Trophoblast cell (in vitro differentiated cells and primary cell): Measurements from ENCODE around the gene TMEM184C.

Source experiments
- DNase-seq, 2 donors: peaks; one replicate each; pipeline ENCODE4 v3.0.0-alpha.2; 2016
- H2AFZ ChIP-seq: 2 replicates; pipeline ENCODE4 v1.6.1; 2013; ENCODE audit warnings: low read length, moderate library complexity, mild to moderate bottlenecking; ENCODE audit not compliant: insufficient read depth, poor library complexity
- H2AK5ac ChIP-seq: 2 replicates; pipeline ENCODE4 v1.6.1; 2013; ENCODE audit warnings: mild to moderate bottlenecking, low read length
- H2BK120ac ChIP-seq: 2 replicates; pipeline ENCODE4 v1.6.1; 2013; ENCODE audit warnings: low read length, mild to moderate bottlenecking, moderate library complexity; ENCODE audit not compliant: insufficient read depth, poor library complexity
- H2BK12ac ChIP-seq: 2 replicates; pipeline ENCODE4 v1.6.1; 2013; ENCODE audit warnings: mild to moderate bottlenecking, low read length, moderate library complexity
- H2BK5ac ChIP-seq: 2 replicates; pipeline ENCODE4 v1.6.1; 2013; ENCODE audit warnings: low read length, low read depth, moderate library complexity, mild to moderate bottlenecking; ENCODE audit not compliant: poor library complexity
- H3K14ac ChIP-seq: 2 replicates; pipeline ENCODE4 v1.6.1; 2013; ENCODE audit warnings: mild to moderate bottlenecking, low read length
- H3K18ac ChIP-seq: 2 replicates; pipeline ENCODE4 v1.6.1; 2013; ENCODE audit warnings: mild to moderate bottlenecking, low read length
- H3K23ac ChIP-seq: 2 replicates; pipeline ENCODE4 v1.6.1; 2013; ENCODE audit warnings: low read length
- H3K27ac ChIP-seq: 2 replicates; pipeline ENCODE4 v1.5.1; 2013; ENCODE audit warnings: low read depth, mild to moderate bottlenecking, inconsistent platforms, low read length, moderate library complexity
- H3K27me3 ChIP-seq: 2 replicates; pipeline ENCODE4 v1.6.1; 2013; ENCODE audit warnings: inconsistent platforms, mild to moderate bottlenecking, low read length, moderate library complexity; ENCODE audit not compliant: insufficient read depth
- H3K36me3 ChIP-seq, 2 experiments: 1 replicate in 1 of 2; 2 replicates in 1 of 2; pipeline ENCODE4 v1.6.1; 2013; ENCODE audit warnings: low read length in 2 of 2, mild to moderate bottlenecking in 2 of 2, moderate library complexity in 1 of 2; ENCODE audit not compliant: insufficient read depth in 2 of 2, control insufficient read depth in 1 of 2
- H3K4ac ChIP-seq: 2 replicates; pipeline ENCODE4 v1.6.1; 2013; ENCODE audit warnings: low read depth, mild to moderate bottlenecking, low read length, moderate library complexity
- H3K4me1 ChIP-seq, 2 experiments: 1 replicate in 1 of 2; 2 replicates in 1 of 2; pipeline ENCODE4 v1.6.1; 2013; ENCODE audit warnings: low read length in 2 of 2, mild to moderate bottlenecking in 2 of 2, moderate library complexity in 1 of 2; ENCODE audit not compliant: insufficient read depth in 2 of 2, control insufficient read depth in 1 of 2
- H3K4me2 ChIP-seq: 2 replicates; pipeline ENCODE4 v1.6.1; 2013; ENCODE audit warnings: inconsistent platforms, mild to moderate bottlenecking, low read length, moderate library complexity
- H3K4me3 ChIP-seq: 2 replicates; pipeline ENCODE4 v1.5.1; 2013; ENCODE audit warnings: mild to moderate bottlenecking, low read depth, low read length, inconsistent platforms
- H3K79me1 ChIP-seq: one replicate; pipeline ENCODE4 v1.6.1; 2013; ENCODE audit warnings: low read length
- H3K79me2 ChIP-seq: 2 replicates; pipeline ENCODE4 v1.6.1; 2013; ENCODE audit warnings: low read length, mild to moderate bottlenecking; ENCODE audit not compliant: control insufficient read depth, insufficient read depth, poor library complexity
- H3K9ac ChIP-seq: 2 replicates; pipeline ENCODE4 v1.6.1; 2013; ENCODE audit warnings: mild to moderate bottlenecking, low read length
- H3K9me3 ChIP-seq: 2 replicates; pipeline ENCODE4 v1.6.1; 2013; ENCODE audit warnings: low read depth, mild to moderate bottlenecking, control low read depth, inconsistent platforms, low read length; ENCODE audit not compliant: insufficient read depth
- H4K12ac ChIP-seq: 2 replicates; pipeline ENCODE4 v1.6.1; 2013; ENCODE audit warnings: low read depth, mild to moderate bottlenecking, low read length, moderate library complexity
- H4K8ac ChIP-seq: 2 replicates; pipeline ENCODE4 v1.6.1; 2013; ENCODE audit warnings: low read depth, mild to moderate bottlenecking, low read length, moderate library complexity
- H4K91ac ChIP-seq: one replicate; pipeline ENCODE4 v1.6.1; 2013; ENCODE audit warnings: low read depth, mild to moderate bottlenecking, low read length, moderate library complexity
- WGBS: extraction: QIAGEN DNeasy Blood & Tissue Kit; methylation state at CpG from one replicate; pipeline ENCODE4 v1.1.7; 2013; ENCODE audit warnings: missing lambda C conversion rate; ENCODE audit not compliant: insufficient read length, insufficient coverage; ENCODE audit errors: extremely low coverage; 5-methylcytosine and 5-hydroxymethylcytosine counted together

The TMEM184C gene

GRCh38 chr4:147655639-147656038 lies 38.4 kb downstream of the TMEM184C start:
- Histone ChIP-seq H4K8ac (no peak overlapping the region), H2AK5ac (no peak overlapping the region), H3K14ac (no peak overlapping the region), H3K27me3 (no peaks in the 10 kb centered on the region), H3K27ac (no peak overlapping the region), H3K79me2 (no peaks in the 10 kb centered on the region), H2AFZ (no peak overlapping the region), H2BK5ac (no peak overlapping the region), H3K4me1 (no peaks in the 10 kb centered on the region), H3K4me3 (no peak overlapping the region), H3K4ac (no peak overlapping the region), H4K91ac (no peak overlapping the region), H3K79me1 (no peaks in the 10 kb centered on the region), H4K12ac (no peak overlapping the region), H3K9ac (no peak overlapping the region), H3K36me3 (peaks cover 5 to 13% of the 10 kb centered on the region in 2 experiments), H2BK12ac (no peak overlapping the region), H3K23ac (no peak overlapping the region), H3K18ac (no peak overlapping the region), H3K4me2 (no peak overlapping the region), H3K9me3 (no peaks in the 10 kb centered on the region), H2BK120ac (no peak overlapping the region)
- no peak for DNase-seq
- WGBS, result no CpG with 5 or more reads among the region's 2 CpGs

DNA sequence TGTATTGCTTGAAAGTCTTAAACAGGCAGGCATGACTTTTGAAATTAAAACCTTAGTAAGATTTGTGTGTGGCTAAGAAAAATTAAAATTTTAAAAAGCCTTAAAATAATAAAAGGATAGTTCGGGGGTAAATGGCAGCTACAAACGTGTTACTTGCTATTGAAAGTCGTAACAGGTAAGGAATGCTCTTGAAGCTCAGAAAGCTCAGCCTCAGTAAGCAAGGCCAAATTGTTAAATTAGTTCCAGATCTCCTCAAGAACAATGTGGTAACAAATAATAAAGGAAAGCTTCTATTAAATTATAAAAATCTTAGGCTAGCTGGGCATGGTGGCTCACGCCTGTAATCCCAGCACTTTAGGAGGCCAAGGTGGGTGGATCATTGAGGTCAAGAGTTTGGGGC lies 41.3 kb downstream of the TMEM184C start:
- Histone ChIP-seq H3K4me1 (no peaks in the 10 kb centered on the region), H3K14ac (no peak overlapping the region), H2BK5ac (no peak overlapping the region), H4K91ac (no peak overlapping the region), H2AK5ac (no peak overlapping the region), H3K27me3 (no peaks in the 10 kb centered on the region), H2AFZ (no peak overlapping the region), H3K4me2 (no peak overlapping the region), H4K8ac (no peak overlapping the region), H2BK120ac (no peak overlapping the region), H3K27ac (no peak overlapping the region), H3K4me3 (no peak overlapping the region), H3K23ac (no peak overlapping the region), H3K4ac (no peak overlapping the region), H3K79me2 (no peaks in the 10 kb centered on the region), H2BK12ac (no peak overlapping the region), H3K18ac (no peak overlapping the region), H4K12ac (no peak overlapping the region), H3K9me3 (no peaks in the 10 kb centered on the region), H3K36me3 (peaks cover 8 to 16% of the 10 kb centered on the region in 2 experiments), H3K79me1 (no peaks in the 10 kb centered on the region), H3K9ac (no peak overlapping the region)
- WGBS, result no CpG with 5 or more reads among the region's 4 CpGs
- no peak for DNase-seq

DNA sequence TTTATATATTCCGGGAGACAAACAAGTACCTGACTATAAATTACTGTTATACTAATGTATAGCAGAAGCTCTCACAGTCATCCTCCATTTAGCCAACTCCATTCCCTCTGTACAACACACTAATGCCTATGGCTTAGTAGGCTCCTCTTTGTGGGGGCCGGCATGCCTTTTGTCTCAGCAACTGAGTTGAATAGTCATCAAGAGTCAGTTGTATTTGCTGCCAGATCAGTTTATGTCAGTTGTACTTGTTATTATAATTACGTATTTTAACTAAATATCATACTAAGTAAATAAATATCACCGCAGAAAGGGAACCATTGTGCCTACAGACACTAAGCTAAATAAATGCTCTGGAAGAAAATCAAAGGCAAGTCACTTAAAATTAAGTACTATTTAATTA lies 56.9 kb downstream of the TMEM184C start:
- Histone ChIP-seq H3K4ac (no peak overlapping the region), H2AK5ac (no peak overlapping the region), H2BK5ac (no peak overlapping the region), H3K4me1 (no peaks in the 10 kb centered on the region), H2AFZ (no peak overlapping the region), H3K18ac (no peak overlapping the region), H3K27ac (no peak overlapping the region), H4K12ac (no peak overlapping the region), H3K9me3 (no peaks in the 10 kb centered on the region), H4K91ac (no peak overlapping the region), H3K79me1 (no peaks in the 10 kb centered on the region), H3K4me2 (no peak overlapping the region), H3K14ac (no peak overlapping the region), H3K36me3 (peaks cover 0 to 1% of the 10 kb centered on the region in 2 experiments), H3K4me3 (no peak overlapping the region), H2BK12ac (no peak overlapping the region), H3K27me3 (no peaks in the 10 kb centered on the region), H3K9ac (no peak overlapping the region), H3K79me2 (no peaks in the 10 kb centered on the region), H4K8ac (no peak overlapping the region), H2BK120ac (no peak overlapping the region), H3K23ac (no peak overlapping the region)
- DNase-seq, result no peak
- no CpG with 5 or more reads among the region's 4 CpGs for WGBS

DNA sequence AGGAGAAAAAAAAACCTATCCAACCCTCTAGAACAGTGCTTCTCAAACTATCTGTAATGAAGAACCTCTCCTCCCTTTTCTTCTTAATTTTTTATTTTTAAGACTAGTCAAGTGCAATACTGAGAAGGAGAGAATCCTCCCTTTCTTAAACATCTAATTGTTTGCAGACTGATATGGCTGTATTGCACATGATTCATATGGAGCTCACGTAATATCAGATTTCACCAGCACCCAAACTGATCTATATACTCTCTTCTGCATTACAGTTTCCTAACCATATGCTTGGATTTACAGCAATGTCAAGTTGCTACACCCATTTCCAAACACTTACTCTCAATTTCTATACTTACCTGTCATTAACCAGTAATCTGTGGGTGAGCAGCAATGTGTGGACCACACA lies 57.3 kb downstream of the TMEM184C start:
- H2BK5ac ChIP-seq, result no peak overlapping the region
- no peak overlapping the region for H3K14ac ChIP-seq
- H4K12ac ChIP-seq, result no peak overlapping the region
- H3K18ac ChIP-seq, result no peak overlapping the region
- H3K27ac ChIP-seq, result no peak overlapping the region
- H3K36me3 ChIP-seq, result peaks cover 0 to 3% of the 10 kb centered on the region in 2 experiments
- H3K23ac ChIP-seq, result no peak overlapping the region
- no peaks in the 10 kb centered on the region for H3K79me2 ChIP-seq
- no peaks in the 10 kb centered on the region for H3K79me1 ChIP-seq
- H3K27me3 ChIP-seq, result no peaks in the 10 kb centered on the region
- no peaks in the 10 kb centered on the region for H3K9me3 ChIP-seq
- H3K4me3 ChIP-seq, result no peak overlapping the region
- no CpG with 5 or more reads among the region's 1 CpG for WGBS
- no peaks in the 10 kb centered on the region for H3K4me1 ChIP-seq
- H3K9ac ChIP-seq, result no peak overlapping the region
- no peak overlapping the region for H3K4me2 ChIP-seq
- no peak overlapping the region for H2BK12ac ChIP-seq
- DNase-seq, result no peak
- no peak overlapping the region for H4K8ac ChIP-seq
- H2AK5ac ChIP-seq, result no peak overlapping the region
- H4K91ac ChIP-seq, result no peak overlapping the region
- no peak overlapping the region for H2BK120ac ChIP-seq
- H3K4ac ChIP-seq, result no peak overlapping the region
- no peak overlapping the region for H2AFZ ChIP-seq
